DOHH2 (cell line): ENCODE results near the gene NEK7.

Experiments used
- H3F3A ChIP-seq: fragments of 200-600 bp; sonication (generic), shearing (Covaris generic); 2 replicates; pipeline ENCODE4 v1.6.0; 2016; ENCODE audit warnings: antibody characterized with exemption, mild to moderate bottlenecking; ENCODE audit not compliant: control insufficient read depth, insufficient read depth
- H3K27ac ChIP-seq: fragments of 200-600 bp; sonication (generic); 2 replicates; pipeline ENCODE4 v1.5.1; 2014; ENCODE audit warnings: low read depth, mild to moderate bottlenecking, low read length, moderate library complexity
- H3K27me3 ChIP-seq: fragments of 200-600 bp; sonication (generic); 2 replicates; pipeline ENCODE4 v1.6.1; 2014; ENCODE audit warnings: mild to moderate bottlenecking, low read length, mixed read lengths; ENCODE audit not compliant: control insufficient read depth
- H3K36me3 ChIP-seq: fragments of 200-600 bp; sonication (generic); 2 replicates; pipeline ENCODE4 v1.6.1; 2014; ENCODE audit warnings: mild to moderate bottlenecking, low read length, moderate library complexity, mixed read lengths; ENCODE audit not compliant: control insufficient read depth
- H3K4me1 ChIP-seq: fragments of 200-600 bp; sonication (generic); 2 replicates; pipeline ENCODE4 v1.6.1; 2014; ENCODE audit warnings: mild to moderate bottlenecking, low read length, mixed read lengths; ENCODE audit not compliant: control insufficient read depth
- H3K4me2 ChIP-seq: fragments of 200-600 bp; sonication (generic); 2 replicates; pipeline ENCODE4 v1.6.0; 2014; ENCODE audit warnings: mild to moderate bottlenecking, low read length, moderate library complexity
- H3K4me3 ChIP-seq: fragments of 200-600 bp; sonication (generic); 2 replicates; pipeline ENCODE4 v1.5.1; 2014; ENCODE audit warnings: mild to moderate bottlenecking, low read length, mixed read lengths
- H3K79me2 ChIP-seq: fragments of 200-600 bp; sonication (generic); 2 replicates; pipeline ENCODE4 v1.6.1; 2014; ENCODE audit warnings: mild to moderate bottlenecking, low read length, mixed read lengths; ENCODE audit not compliant: control insufficient read depth
- H3K9me2 ChIP-seq: fragments of 200-600 bp; sonication (generic); replicated peaks from 2 replicates; pipeline ENCODE4 v1.6.1; 2014; ENCODE audit warnings: mild to moderate bottlenecking, low read length, mixed read lengths; ENCODE audit not compliant: control insufficient read depth
- H3K9me3 ChIP-seq: fragments of 200-600 bp; sonication (generic); 2 replicates; pipeline ENCODE4 v1.6.1; 2014; ENCODE audit warnings: antibody characterized with exemption, low read length, mixed read lengths; ENCODE audit not compliant: control insufficient read depth, insufficient read depth
- H4K20me1 ChIP-seq: fragments of 200-600 bp; sonication (generic); 2 replicates; pipeline ENCODE4 v1.6.0; 2014; ENCODE audit warnings: low read depth, mild to moderate bottlenecking, antibody characterized with exemption, low read length, moderate library complexity; ENCODE audit not compliant: control insufficient read depth, insufficient read depth
- CTCF ChIP-seq: fragments of 200-600 bp; sonication (generic); IDR thresholded peaks from one replicate; pipeline ENCODE4 v1.5.1; 2014; ENCODE audit warnings: antibody characterized with exemption, mild to moderate bottlenecking, low read depth, low read length; ENCODE audit not compliant: poor library complexity, severe bottlenecking
- EZH2phosphoT487 ChIP-seq: fragments of 200-600 bp; sonication (generic); IDR thresholded peaks from 2 replicates; pipeline ENCODE4 v1.6.1; 2017; ENCODE audit warnings: borderline replicate concordance, mild to moderate bottlenecking, antibody characterized with exemption, low read length, moderate library complexity, mixed read lengths

Gene NEK7

GRCh38 chr1:198337886-198338285 is 181.1 kb downstream of the NEK7 start:
- TF ChIP-seq CTCF: no peak
- no peak for TF ChIP-seq EZH2phosphoT487
- Histone ChIP-seq H3K9me2 (no peaks in the 10 kb centered on the region), H4K20me1 (no peaks in the 10 kb centered on the region), H3K36me3 (no peaks in the 10 kb centered on the region), H3K4me3 (no peak overlapping the region), H3K27ac (no peak overlapping the region), H3K79me2 (no peaks in the 10 kb centered on the region), H3F3A (no peaks in the 10 kb centered on the region), H3K27me3 (no peaks in the 10 kb centered on the region), H3K4me1 (no peaks in the 10 kb centered on the region), H3K9me3 (no peaks in the 10 kb centered on the region), H3K4me2 (no peak overlapping the region)

GRCh38 chr1:198340139-198340538 is 183.3 kb downstream of the NEK7 start:
- Histone ChIP-seq H3K9me3 (no peaks in the 10 kb centered on the region), H3K4me3 (no peak overlapping the region), H3K27me3 (no peaks in the 10 kb centered on the region), H3K9me2 (no peaks in the 10 kb centered on the region), H4K20me1 (no peaks in the 10 kb centered on the region), H3K79me2 (no peaks in the 10 kb centered on the region), H3K27ac (no peak overlapping the region), H3K36me3 (no peaks in the 10 kb centered on the region), H3K4me2 (no peak overlapping the region), H3K4me1 (no peaks in the 10 kb centered on the region), H3F3A (no peaks in the 10 kb centered on the region)
- TF ChIP-seq CTCF (no peak), EZH2phosphoT487 (no peak)

- Histone ChIP-seq H3K9me2 (no peaks in the 10 kb centered on the region), H3K36me3 (no peaks in the 10 kb centered on the region), H3K27me3 (no peaks in the 10 kb centered on the region), H3K9me3 (no peaks in the 10 kb centered on the region), H3K4me2 (no peak overlapping the region), H3K4me3 (no peak overlapping the region), H3K79me2 (no peaks in the 10 kb centered on the region), H3K4me1 (no peaks in the 10 kb centered on the region), H4K20me1 (no peaks in the 10 kb centered on the region), H3K27ac (no peak overlapping the region), H3F3A (no peaks in the 10 kb centered on the region)
- TF ChIP-seq EZH2phosphoT487 (no peak), CTCF (no peak)
These were observed 189.4 kb downstream of the NEK7 start for GRCh38 chr1:198346178-198346577.

- Histone ChIP-seq H3K4me1 (no peaks in the 10 kb centered on the region), H3K27ac (no peak overlapping the region), H3K9me2 (no peaks in the 10 kb centered on the region), H3K4me3 (no peak overlapping the region), H3K9me3 (no peaks in the 10 kb centered on the region), H3K4me2 (no peak overlapping the region), H3K27me3 (no peaks in the 10 kb centered on the region), H3K79me2 (no peaks in the 10 kb centered on the region), H3F3A (no peaks in the 10 kb centered on the region), H3K36me3 (no peaks in the 10 kb centered on the region), H4K20me1 (no peaks in the 10 kb centered on the region)
- TF ChIP-seq CTCF (peak; percentile 31), EZH2phosphoT487 (no peak)
These were observed 193.7 kb downstream of the NEK7 start for GRCh38 chr1:198350456-198350855.
